Osteocyte (in vitro differentiated cells): ENCODE results near the gene FAM13B. TPM values are rescaled to one million over a fixed set of nuclear protein-coding genes. Genes with fewer than 3 reads are reported as not detected.
A peak's percentile ranks its signal among the peaks of the same experiment; 100 is the strongest.
"Not testable (repeated sequence)": the region's sequence is repeated elsewhere in the genome, so short reads cannot be mapped to it uniquely, and the experiment has no call there.

Experiments used
- DNase-seq: peaks from one replicate; pipeline ENCODE4 v3.0.0; 2021; ENCODE audit warnings: mixed read lengths; ENCODE audit not compliant: unreplicated experiment; ENCODE audit errors: extremely low spot score
- H3K27ac Mint-ChIP-seq: one replicate; pipeline ENCODE4 v1.8.0; 2021; ENCODE audit warnings: mild to moderate bottlenecking, mixed read lengths; ENCODE audit not compliant: unreplicated experiment
- H3K27me3 Mint-ChIP-seq: one replicate; pipeline ENCODE4 v1.8.0; 2021; ENCODE audit warnings: mixed read lengths; ENCODE audit not compliant: unreplicated experiment
- H3K36me3 Mint-ChIP-seq: one replicate; pipeline ENCODE4 v1.8.0; 2021; ENCODE audit warnings: mixed read lengths; ENCODE audit not compliant: unreplicated experiment
- H3K4me1 Mint-ChIP-seq: one replicate; pipeline ENCODE4 v1.8.0; 2021; ENCODE audit warnings: mixed read lengths; ENCODE audit not compliant: unreplicated experiment
- H3K4me3 Mint-ChIP-seq: one replicate; pipeline ENCODE4 v1.8.0; 2021; ENCODE audit warnings: mild to moderate bottlenecking, moderate library complexity, mixed read lengths; ENCODE audit not compliant: unreplicated experiment
- H3K9me3 Mint-ChIP-seq: one replicate; pipeline ENCODE4 v1.8.0; 2021; ENCODE audit warnings: mixed read lengths; ENCODE audit not compliant: unreplicated experiment
- total RNA-seq: library from RNA; stranded (reverse); gene quantifications from 2 replicates; pipeline ENCODE4 v1.2.1, GENCODE V29; 2021
- TF ChIP-seq, protein P1 (sequence below): fragments of 200-600 bp; sonication (generic); IDR thresholded peaks from 2 replicates; pipeline ENCODE4 v1.5.0; 2021; ENCODE audit warnings: antibody characterized with exemption, mild to moderate bottlenecking, moderate library complexity

FAM13B gene
- total RNA-seq, 1 donor from 2014 or later = 42.7 TPM

DNA sequence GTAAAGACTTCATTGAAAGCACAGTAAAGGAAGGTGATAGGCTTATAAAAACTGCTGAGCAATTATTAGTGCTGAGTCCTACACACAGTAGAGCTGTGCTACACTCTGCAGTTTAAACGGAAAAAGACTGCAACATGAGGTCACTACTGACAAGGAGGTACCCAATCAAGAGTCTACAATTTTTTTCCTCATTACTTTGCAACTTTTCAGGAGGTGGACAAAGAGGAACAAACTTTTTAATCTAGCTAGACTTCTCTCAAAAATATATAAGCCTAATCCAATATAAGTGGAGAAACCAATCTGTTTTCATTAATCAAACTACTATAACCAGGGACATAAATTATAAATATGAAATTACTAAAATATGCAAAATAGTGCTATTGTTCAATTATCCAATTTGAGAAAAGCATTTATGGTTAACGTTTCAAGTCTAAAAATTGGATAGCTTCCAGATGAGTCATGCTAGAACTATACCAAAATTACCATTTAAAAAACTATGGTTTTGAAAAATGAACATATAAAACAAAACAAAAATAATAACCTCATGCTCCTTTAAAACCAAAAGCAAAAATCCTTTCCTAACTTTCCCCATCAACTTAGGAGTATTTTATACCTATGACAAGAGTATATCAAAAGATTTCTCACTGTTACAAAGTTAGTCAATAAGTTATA, 37.7 kb downstream of the FAM13B start:
- Mint-ChIP-seq H3K9me3 (peaks cover 10% of the 10 kb centered on the region), H3K4me1 (peaks cover 47% of the 10 kb centered on the region), H3K36me3 (peaks cover 19% of the 10 kb centered on the region), H3K27ac (peak overlapping the region; percentile 76), H3K27me3 (no peaks in the 10 kb centered on the region), H3K4me3 (no peak overlapping the region)
- TF ChIP-seq, protein P1, sequence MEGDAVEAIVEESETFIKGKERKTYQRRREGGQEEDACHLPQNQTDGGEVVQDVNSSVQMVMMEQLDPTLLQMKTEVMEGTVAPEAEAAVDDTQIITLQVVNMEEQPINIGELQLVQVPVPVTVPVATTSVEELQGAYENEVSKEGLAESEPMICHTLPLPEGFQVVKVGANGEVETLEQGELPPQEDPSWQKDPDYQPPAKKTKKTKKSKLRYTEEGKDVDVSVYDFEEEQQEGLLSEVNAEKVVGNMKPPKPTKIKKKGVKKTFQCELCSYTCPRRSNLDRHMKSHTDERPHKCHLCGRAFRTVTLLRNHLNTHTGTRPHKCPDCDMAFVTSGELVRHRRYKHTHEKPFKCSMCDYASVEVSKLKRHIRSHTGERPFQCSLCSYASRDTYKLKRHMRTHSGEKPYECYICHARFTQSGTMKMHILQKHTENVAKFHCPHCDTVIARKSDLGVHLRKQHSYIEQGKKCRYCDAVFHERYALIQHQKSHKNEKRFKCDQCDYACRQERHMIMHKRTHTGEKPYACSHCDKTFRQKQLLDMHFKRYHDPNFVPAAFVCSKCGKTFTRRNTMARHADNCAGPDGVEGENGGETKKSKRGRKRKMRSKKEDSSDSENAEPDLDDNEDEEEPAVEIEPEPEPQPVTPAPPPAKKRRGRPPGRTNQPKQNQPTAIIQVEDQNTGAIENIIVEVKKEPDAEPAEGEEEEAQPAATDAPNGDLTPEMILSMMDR = no peak
- no peak for DNase-seq

DNA sequence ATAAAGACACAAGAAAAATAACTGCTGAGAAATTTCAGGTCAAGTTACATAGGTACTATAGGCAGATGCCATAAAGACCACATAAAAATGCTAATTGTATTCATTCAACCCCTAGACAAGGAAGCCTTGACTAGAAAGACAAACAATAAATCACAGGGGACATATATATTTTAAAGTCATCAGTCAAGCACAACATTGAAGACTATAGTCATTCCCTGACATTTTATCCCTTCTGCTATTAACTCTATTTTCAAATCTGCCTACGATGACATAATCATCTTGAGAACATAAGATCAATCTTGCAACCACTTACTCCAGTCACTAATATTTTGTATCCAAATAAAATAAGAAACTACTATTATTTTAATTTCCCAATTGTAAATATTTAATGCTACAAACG, 38.3 kb downstream of the FAM13B start:
- H3K36me3 Mint-ChIP-seq = peaks cover 18% of the 10 kb centered on the region
- DNase-seq = no peak
- H3K27ac Mint-ChIP-seq = no peak overlapping the region
- no peaks in the 10 kb centered on the region for H3K27me3 Mint-ChIP-seq
- H3K4me1 Mint-ChIP-seq = peaks cover 43% of the 10 kb centered on the region
- TF ChIP-seq, protein P1 = no peak
- no peak overlapping the region for H3K4me3 Mint-ChIP-seq
- H3K9me3 Mint-ChIP-seq = peaks cover 10% of the 10 kb centered on the region

DNA sequence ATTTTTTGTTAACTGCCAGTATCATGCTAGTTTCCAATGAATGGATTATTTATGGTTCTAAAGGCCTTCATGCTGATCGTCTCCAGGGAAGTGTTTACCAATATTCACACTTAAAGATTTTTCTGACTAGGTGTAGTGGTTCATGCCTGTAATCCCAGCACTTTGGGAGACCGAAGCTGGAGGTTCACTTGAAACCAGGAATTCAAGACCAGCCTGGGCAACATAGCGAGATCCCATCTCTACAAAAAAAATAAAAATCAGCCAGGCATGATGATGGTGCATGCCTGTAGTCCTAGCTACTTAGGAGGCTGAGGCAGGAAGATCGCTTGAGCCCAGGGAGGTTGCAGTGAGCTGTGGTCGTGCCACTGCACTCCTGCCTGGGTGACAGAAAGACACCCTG, 43.5 kb downstream of the FAM13B start:
- no peaks in the 10 kb centered on the region for H3K9me3 Mint-ChIP-seq
- peaks cover 3% of the 10 kb centered on the region for H3K36me3 Mint-ChIP-seq
- DNase-seq = no peak
- peaks cover 21% of the 10 kb centered on the region for H3K4me1 Mint-ChIP-seq
- no peak overlapping the region for H3K27ac Mint-ChIP-seq
- no peak overlapping the region for H3K4me3 Mint-ChIP-seq
- TF ChIP-seq, protein P1 = no peak
- no peaks in the 10 kb centered on the region for H3K27me3 Mint-ChIP-seq

DNA sequence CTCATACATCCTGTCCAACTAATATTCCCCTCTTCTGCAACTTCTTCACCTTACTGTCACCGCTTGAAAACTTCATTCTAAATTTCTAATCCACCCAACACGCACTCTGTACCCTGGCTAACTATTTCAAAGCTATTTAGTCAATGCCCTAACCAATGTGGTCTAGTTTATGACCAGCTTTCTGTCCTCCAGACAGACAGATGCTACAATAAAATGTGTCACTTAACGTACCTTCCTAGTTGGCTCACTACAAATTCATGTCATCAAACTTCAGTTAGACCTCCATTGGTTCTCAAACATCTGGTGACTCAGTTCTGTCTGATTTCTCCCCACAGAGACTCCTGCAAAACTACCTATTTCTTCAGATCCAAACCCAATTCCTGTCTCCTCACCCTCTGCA, 57.7 kb downstream of the FAM13B start:
- Mint-ChIP-seq H3K4me3 (no peak overlapping the region), H3K36me3 (peaks cover 42% of the 10 kb centered on the region), H3K27ac (no peak overlapping the region)

DNA sequence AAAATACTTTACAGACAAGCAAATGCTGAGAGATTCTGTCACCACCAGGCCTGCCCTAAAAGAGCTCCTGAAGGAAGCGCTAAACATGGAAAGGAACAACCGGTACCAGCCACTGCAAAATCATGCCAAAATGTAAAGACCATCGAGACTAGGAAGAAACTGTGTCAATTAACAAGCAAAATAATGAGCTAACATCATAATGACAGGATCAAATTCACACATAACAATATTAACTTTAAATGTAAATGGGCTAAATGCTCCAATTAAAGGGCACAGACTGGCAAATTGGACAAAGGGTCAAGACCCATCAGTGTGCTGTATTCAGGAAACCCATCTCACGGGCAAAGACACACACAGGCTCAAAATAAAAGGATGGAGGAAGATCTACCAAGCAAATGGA, 62.5 kb downstream of the FAM13B start:
- not testable (repeated sequence) for DNase-seq, H3K27me3 Mint-ChIP-seq, H3K27ac Mint-ChIP-seq, H3K9me3 Mint-ChIP-seq, H3K4me1 Mint-ChIP-seq, H3K4me3 Mint-ChIP-seq
- H3K36me3 Mint-ChIP-seq = peaks cover 41% of the 10 kb centered on the region

More for the DNA sequence above, 57.7 kb downstream of the FAM13B start:
- H3K27me3 Mint-ChIP-seq = no peaks in the 10 kb centered on the region
- H3K4me1 Mint-ChIP-seq = no peaks in the 10 kb centered on the region
- TF ChIP-seq, protein P1 = no peak
- H3K9me3 Mint-ChIP-seq = no peaks in the 10 kb centered on the region
- no peak for DNase-seq
